Activated CD4-positive, CD25-positive, alpha-beta regulatory T cell treated with anti-CD3 and anti-CD28 coated beads, Interleukin-2, amount 50 U/mL, for 72 hours (primary cell): ENCODE data around the gene CDKN1B.

Experiments
- DNase-seq: peaks from one replicate; pipeline ENCODE4 v3.0.0; 2021

Gene CDKN1B

DNA sequence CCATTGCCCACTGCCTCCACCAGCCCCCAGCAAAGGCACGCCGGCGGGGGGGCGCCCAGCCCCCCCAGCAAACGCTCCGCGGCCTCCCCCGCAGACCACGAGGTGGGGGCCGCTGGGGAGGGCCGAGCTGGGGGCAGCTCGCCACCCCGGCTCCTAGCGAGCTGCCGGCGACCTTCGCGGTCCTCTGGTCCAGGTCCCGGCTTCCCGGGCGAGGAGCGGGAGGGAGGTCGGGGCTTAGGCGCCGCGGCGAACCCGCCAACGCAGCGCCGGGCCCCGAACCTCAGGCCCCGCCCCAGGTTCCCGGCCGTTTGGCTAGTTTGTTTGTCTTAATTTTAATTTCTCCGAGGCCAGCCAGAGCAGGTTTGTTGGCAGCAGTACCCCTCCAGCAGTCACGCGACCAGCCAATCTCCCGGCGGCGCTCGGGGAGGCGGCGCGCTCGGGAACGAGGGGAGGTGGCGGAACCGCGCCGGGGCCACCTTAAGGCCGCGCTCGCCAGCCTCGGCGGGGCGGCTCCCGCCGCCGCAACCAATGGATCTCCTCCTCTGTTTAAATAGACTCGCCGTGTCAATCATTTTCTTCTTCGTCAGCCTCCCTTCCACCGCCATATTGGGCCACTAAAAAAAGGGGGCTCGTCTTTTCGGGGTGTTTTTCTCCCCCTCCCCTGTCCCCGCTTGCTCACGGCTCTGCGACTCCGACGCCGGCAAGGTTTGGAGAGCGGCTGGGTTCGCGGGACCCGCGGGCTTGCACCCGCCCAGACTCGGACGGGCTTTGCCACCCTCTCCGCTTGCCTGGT, at the start of gene CDKN1B:
Gene CDKN1B (plus strand): TSS at position 576 of the 793 bp plus-strand sequence. CDS start 472 bp downstream, outside the sequence.
- DNase-seq = peak; percentile 80

DNA sequence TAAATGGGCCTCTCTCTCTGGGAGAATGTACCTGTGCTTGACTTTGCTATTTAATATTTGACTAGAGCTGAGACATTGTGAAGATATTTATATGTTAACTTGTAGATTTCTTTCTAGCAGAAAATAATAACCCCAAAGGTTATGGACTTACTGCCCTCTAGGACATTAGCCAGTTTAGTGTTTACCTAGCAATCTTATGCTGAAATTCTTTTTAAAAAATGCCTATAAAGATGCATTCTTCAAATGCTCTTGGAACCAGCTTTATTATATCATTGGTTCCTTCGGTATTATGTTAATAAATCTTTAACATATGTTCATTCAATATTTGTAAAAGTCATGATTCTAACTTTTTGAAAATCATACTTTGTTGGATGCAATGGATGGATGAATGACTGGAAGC, 49.2 kb upstream of the CDKN1B start:
- no peak for DNase-seq

DNA sequence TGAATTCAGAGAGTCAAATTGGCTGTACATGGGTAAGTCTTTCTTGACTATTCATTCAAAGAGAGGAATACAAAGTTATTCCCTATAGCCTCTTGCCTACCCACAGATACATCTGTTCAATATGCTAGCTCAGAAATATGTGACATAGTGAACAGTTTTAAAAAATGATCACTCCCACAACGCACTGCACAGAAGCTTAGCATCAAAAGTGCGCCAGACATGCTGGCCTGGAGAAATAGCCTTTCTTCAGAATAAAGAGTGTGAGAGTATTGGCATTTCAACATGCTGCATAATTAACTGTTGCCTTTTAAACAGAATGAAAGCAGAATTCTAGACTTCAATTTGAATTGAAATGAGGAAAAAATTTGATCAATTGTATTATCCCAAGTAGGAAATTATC, 48.1 kb upstream of the CDKN1B start:
- DNase-seq = no peak

DNA sequence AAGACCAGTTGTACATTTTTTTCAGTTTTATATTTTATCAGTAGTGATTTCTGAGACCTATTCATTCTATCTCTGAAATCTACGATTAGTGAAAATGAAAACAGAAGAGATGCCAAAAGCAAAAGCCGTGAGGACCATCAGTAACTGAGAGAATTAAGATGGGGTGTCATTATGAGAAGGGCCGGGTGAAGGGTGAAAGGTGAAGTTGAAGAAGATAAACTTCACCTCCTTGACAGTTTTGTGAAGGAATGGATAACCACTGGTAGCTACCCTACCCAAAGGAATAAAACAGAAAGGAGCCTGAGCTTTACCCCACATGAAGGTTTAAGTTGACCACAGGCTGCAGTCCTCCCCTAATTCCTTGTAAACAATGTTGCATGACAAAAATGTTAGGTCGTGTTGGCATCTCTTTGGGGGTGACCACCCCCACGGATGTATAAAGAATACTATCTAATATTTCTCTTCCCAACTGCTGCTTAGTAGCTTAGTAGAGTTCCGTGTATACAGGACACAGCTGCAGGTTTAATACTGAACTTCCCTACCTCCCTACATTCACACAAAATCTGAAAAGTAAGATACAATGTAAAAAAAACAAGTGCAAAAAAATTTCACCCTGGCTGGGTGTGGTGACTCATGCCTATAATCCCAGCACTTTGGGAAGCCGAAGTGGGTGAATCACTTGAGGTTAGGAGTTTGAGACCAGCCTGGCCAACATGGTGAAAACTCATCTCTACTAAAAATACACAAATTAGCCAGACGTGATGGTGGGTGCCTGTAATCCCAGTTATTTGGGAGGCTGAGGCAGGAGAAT, 45.1 kb upstream of the CDKN1B start:
- DNase-seq = no peak

DNA sequence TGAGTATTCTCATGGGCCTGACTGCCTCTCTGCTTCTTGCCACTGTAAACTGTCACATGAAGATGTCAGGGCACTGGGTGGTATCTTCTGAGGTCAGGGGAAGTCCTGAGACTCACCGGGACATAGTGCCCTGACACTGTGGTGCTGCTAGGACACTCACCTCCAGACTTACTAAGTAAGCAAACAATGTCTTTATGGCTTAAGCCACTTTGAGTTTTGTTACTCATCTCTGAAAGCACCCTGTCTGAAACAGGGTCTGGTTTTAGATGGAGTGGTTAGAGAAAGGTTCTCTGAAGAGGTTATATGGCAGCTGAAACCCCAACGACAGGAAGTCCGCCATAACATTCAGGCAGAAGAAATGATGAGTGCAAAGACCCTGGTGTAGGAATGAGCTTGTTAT, 43.9 kb upstream of the CDKN1B start:
- DNase-seq = no peak

DNA sequence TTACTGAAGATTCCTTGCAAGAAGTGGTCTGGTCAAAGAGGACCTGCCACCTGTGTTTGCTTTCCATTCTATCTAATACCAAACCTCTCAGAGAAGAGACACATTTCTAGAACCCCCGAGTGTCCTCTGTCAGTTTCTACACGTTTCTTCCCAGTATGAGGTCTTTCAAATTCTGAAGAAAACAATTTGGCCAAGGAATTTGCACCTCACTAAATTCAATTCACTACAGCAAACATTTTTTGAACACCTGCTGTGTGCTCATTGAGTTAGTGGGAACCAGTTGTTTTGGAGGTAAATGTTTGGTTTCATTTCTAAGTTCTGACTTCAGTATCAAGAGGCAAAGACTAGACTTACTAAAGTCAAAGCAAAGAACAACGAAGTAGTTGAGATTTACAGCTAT, 40.6 kb upstream of the CDKN1B start:
- no peak for DNase-seq

DNA sequence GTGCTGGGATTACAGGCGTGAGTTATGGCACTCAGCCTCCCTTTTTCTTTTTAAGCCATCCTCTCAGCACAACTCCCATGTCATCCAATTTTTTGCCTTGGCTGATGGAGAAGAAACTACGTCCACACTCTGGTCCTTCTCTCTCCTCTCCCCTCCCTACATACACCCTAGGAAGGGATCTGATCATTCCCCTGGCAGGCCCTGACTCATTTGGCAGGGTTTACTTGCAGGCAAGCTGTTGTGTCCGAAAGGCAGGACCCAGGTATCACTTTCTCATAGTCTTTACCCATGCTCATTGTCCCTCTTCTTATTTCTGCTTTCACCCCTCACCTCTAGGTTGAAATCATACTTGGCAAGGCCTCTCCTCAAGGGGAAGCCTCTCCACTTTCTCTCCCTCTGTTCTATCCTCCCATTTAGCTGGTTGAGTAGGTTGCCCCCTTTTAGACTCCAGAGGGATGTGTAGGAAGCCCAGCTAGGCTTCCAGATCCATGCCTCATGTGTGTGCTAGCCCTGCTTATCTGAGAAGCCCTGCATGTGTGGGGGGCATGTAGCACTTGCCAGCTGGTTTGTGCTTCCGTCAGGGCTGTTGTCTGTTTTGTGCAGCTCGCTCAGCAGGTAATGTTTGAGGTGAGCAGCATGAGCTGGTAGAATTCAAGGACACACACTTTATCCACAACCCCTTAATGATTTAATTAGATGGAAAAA, 36.0 kb upstream of the CDKN1B start:
- no peak for DNase-seq

DNA sequence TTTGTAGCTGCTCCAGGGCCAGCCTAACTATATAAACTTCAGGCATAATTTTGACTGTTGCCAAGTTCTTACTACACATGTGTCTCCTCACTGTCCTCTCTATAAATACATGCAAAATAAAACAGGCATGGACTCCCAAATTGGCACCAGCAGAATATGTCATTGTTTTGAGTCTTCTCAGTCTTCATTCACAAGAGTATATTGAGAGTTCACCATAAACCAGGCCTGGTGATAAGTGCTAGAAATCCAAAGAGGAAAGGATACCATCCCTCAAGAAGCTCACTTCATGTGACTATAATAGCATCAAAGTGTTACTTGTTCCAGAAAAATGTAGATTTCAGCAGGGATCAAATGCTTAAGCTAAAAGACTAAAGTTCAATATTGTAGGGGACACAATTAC, 34.9 kb upstream of the CDKN1B start:
- DNase-seq = no peak

DNA sequence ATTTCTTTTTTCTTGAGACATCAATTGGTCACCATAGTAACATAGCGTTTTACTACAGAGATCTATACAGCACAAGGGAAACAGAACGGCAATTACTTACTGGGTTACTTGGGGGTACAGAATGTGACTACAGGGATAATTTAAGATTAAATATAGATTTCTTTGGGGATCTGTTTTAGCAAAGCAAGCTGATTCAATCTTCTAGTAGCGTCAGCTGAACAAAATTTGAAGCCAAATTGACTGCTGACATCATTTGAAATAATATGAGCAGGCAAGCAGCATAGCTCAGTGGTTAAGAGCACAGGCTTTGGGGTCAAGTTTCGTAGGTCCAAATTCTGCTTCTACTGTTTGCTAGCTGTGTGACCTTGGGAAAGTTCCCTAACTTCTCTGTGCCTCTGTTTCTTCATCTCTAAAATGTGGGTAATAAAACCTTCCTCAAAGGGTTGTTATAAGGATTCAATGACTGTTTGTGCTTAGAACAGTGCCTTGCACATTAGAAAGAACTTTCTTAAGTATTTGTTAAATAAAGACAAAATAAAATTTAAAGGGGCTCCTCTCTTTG, 34.0 kb upstream of the CDKN1B start:
- no peak for DNase-seq

DNA sequence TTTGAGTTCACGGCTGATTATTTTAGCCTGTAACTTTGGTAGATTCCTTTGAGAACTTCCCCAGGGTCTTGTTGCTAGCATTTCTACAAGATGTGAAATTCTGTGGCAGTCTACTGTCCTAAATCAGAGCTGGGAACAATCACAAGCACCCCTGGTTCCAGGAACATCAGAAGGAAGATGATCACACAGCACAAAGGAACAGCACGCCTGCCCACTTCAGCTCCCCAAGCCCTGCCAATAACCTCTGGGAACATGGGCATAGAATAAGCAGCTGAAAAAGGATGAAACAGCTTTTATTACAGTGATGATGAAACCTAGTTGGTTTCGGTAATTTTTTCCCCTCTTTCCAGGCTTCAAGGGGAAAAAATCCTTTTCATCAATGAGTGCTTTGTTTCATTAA, 33.4 kb upstream of the CDKN1B start:
- no peak for DNase-seq

DNA sequence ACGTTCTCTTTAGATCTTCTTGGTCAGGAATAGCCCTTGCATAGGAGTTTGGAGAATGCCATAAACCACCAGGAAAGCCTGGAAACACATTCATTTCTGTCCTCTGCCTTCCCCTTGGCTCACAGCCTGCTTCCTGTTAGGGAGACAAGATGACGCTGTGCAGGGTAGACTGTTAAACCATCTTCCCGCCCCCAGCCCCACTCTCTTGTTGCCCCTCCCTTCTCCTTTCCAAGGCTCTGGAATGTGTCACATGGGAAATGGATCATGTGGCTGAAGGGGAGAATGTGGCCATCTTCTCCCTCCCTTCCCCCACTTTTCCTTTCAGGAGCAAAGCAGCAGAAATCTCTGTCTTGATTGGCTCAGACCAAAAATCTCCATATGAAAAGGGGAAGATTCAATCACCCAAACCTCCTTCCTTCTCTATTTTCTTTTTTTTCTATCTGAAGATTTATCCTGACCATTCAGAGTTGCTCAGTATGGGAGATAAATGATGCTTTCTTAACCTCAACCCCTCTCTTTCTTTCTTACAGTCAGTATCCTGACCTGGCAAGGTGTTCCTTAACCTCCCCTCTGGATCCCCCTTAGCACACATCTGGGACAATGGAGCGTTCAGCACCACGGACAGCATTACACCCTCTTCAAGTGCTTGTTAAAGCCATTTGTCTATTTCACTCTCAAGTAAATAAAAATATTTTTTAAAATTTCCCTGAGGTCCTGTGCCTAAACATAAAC, 32.6 kb upstream of the CDKN1B start:
- no peak for DNase-seq

DNA sequence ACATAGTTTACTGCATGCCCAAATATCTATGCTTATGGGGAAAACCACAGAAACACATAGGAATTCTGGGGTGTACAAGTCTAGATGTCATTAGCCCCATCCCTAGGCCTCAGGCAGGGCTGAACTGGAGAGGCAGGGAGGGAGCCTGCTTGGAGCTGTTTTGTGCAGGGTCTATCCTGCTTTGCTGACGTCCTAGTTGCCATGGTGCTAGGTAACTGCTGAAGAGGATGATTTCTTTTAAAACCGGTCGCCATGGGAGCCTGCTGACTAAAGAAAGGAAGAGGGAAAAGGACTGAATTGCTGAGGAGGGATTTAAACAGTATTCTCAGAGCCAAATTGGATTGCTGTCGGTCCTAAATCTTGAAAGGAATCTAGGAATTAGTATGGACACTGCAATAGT, 31.9 kb upstream of the CDKN1B start:
- no peak for DNase-seq

DNA sequence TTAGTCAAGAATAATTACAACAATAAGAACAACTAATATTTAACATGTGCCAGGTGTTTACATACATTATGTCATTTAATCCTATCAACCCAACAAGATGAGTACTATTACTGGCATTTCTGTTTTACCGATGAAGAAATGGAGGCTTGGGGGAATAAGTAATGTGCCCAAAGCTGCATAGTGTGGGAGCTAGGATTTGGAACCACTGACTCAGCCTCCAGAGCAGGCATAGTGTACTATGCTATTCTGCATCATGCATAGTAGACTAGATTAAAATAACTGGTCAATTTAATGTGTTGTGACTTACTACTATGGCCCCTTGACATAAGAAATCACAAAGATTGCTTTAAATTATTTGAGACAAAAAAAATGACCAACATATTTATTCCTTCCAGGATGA, 30.7 kb upstream of the CDKN1B start:
- no peak for DNase-seq

DNA sequence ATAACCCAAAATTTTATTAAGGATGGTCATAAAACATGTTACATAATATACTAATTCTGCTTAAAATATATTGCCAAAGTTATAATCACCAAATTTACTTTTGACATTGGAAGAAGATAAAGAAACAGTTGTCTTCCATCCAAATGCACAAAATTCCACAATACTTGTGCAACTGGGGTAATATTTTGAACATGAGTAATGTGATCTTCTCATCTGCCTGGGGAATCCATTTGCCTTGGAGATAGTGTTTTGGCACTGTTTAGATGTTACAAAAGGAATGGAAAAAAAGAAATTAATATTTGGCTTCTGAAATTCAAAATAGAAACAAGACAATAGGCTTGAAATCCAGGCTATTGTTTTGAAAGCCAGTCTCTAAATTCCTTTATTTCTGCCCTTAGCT, 30.2 kb upstream of the CDKN1B start:
- DNase-seq = no peak

DNA sequence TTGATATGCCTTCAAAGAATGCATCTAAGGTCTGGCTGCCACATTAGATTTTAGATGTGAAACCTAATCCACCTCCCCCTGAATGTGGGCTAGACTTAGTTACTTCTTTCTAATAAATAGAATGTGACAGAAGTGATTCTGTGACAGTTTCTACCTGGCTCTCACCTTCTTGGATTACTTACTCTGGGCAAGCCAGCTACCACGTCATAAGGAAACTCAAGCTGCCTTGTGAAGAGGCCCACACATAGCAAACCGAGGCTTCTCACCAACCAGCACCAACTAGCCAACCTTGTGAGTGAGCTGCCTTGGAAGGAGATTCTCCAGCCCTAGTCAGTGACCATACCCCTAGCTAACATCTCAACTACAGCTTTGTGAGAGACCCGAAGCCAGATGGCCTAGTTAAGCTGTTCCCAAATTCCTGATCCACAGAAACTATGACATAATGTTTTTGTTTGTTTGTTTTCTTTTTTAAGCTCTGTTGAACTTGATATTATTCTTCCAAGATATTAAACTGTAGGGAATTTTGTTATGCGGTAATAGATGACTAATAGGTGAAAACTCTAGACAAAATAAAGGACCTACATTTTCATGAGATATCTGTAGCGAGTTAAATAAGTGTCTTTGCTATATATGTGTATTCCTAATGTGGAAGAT, 27.4 kb upstream of the CDKN1B start:
- no peak for DNase-seq

DNA sequence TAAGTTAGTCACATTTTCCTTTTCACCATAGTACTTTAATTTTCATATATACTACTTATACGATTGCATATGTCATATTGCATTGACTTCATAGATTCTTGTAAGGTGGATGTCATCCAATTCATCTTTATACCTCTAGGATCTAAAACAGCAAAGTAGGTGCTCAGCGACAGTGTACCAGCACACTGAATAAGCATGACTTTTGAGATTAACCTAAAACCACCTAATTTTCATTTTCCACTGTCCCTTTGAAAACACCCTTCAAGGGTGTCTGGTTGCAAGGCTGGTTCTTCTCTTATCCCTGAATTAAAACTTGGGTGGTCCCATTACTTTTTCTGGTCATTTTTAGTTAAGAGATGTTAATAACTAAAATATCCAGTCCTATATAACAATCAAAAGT, 25.6 kb upstream of the CDKN1B start:
- DNase-seq = no peak

DNA sequence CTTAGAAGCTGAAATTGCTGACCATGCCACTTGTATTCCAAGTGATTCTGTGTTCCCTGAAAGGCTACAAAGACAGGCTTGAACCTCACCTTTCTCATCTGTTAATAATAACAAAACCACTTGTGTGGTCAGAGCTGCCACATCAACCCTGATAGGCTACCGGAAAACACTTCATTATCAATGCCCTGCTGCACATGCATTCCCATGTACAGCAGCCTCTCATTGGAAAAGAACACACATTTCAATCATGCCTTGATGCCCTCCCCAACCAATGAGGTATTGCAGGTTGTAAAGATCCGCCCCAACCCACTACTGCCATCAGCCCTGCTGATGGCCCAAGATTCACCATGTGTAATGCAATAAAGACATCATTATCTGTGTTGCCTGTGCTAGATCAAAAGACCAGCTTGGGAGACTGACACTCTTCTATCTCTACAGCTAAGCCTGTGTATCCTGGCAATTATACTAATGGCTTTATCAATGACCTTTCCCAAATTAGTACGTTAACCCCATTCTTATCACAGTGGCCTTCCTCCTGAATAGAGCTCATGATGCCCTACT, 24.0 kb upstream of the CDKN1B start:
- no peak for DNase-seq

DNA sequence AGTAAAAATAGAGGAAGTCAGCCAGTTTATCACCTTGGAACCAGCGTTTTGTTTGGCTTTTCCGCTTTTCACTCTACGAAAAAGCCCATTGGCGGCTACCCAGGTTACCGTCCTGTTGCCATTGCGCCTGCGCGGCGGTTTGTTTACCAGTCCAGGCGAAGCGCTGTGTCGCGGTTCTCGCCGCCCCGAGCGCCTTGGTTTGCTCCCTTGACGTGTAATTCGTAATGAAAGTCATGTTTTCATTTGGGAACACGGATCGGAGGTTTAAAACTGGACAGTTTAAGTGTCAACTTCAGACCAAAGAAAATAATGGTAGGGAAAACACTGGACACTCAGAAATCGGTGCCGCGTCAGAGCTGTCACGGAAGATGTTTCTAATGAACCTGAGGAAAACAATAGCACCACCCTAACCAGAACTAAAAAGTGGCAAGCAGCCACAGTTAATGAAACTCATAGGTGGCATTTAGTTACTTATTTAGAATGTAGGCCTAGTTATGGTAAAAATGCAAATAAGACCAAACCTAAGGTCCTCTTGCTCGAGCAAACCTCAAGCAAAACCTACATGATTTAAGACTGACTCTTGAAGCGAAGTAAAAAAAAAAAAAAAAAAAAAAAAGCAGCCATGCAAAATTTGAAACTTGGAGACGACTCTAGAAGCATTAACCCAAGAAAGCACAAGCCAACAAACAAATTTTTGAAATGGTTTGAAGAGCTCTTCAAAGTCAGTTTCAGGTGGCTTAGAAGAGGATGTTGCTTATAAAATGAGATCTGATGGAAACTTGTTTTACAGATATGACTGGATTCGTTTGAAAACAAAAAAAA, 20.4 kb upstream of the CDKN1B start:
- DNase-seq = peak; percentile 88

DNA sequence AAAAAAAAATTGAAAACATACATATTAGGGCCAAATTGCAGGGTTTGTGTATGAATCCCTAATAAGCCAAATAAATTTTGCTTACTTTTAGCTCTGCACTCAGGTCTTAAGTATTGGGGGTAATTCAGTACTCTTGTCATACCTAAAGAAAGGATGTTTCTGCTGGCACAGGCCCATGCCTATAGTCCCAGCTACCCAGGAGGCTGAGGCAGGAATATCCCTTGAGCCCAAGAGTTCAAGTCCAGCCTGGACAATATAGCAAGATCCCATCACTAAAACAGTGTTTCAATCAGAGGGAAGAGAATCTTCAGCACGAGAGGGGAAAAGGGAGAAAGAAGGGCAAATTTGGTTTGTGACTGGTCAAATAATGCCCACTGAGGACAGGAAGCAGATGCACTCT, 17.8 kb upstream of the CDKN1B start:
- DNase-seq = no peak

DNA sequence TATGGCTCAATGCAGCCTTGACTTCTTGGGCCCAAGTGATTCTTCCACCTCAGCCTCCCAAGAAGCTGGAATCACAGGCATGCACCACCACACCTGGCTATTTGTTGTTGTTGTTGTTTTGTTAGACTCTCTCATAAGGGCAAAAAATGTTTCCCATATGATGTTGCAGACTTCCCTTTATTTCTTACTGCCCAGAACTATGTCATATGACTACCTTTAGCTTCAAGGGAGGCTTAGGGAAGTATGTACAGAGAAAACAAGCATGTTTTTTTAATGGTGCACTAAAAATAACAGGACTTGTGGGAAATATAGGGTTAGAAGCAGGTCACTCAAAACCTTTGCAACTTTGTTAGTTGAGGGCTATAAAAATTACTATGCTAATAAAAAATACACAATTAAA, 16.9 kb upstream of the CDKN1B start:
- DNase-seq = no peak

DNA sequence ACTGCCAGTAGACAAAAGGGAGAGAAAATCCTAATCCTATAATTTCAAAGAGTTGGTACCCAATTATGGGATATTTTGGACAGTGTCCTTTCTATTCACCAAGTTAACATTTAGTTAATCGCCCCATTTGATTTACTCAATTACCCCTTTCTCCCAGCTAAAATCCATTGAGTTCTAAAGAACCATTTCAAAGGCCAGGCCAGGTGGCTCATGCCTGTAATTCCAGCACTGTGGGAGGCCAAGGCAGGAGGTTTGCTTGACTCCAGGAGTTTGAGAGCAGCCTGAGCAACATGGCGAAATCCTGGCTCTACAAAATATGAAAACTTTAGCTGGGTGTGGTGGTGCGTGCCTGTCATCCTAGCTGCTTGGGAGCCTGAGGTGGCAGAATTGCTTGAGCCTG, 15.7 kb upstream of the CDKN1B start:
- DNase-seq = no peak
